Peyer's patch (tissue), 4 donors: ENCODE data around the gene KLHL29. TPM values are rescaled to one million over a fixed set of nuclear protein-coding genes. Genes with fewer than 3 reads are reported as not detected.

Experiments used
- DNase-seq, 3 donors: peaks; one replicate each; pipeline ENCODE4 v3.0.0-alpha.2; 2017 to 2019
- H3K27ac ChIP-seq, 4 donors: fragments of 200-600 bp; sonication (generic); one replicate each; pipeline ENCODE4 v1.5.1; 2016 to 2019
- H3K27me3 ChIP-seq, 2 donors: fragments of 200-600 bp; sonication (generic); one replicate each; pipeline ENCODE4 v1.5.1; 2019
- H3K36me3 ChIP-seq, 3 donors: fragments of 200-600 bp; sonication (generic); one replicate each; pipeline ENCODE4 v1.5.1; 2016 to 2019
- H3K4me1 ChIP-seq, 4 donors: fragments of 200-600 bp; sonication (generic); one replicate each; pipeline ENCODE4 v1.5.1; 2016 to 2019
- H3K4me3 ChIP-seq, 4 donors: fragments of 200-600 bp; sonication (generic); 1 replicate in 3 of 4; 2 replicates in 1 of 4; pipeline ENCODE4 v1.5.1; 2016 to 2019; ENCODE audit warnings: mild to moderate bottlenecking in 1 of 4
- H3K9me3 ChIP-seq, 4 donors: fragments of 200-600 bp; sonication (generic); one replicate each; pipeline ENCODE4 v1.5.1; 2016 to 2019; ENCODE audit warnings: mild to moderate bottlenecking in 1 of 4
- CTCF ChIP-seq, 6 experiments: fragments of 450-650 bp in 4 of 6; fragments of 200-600 bp in 2 of 6; sonication (generic) in 1 of 6; IDR thresholded peaks; one replicate each; pipeline ENCODE4 v1.5.1; 2017 to 2019; ENCODE audit warnings: antibody characterized with exemption in 6 of 6, mild to moderate bottlenecking in 3 of 6, moderate library complexity in 1 of 6
- POLR2A ChIP-seq, 2 donors: fragments of 450-650 bp; IDR thresholded peaks; one replicate each; pipeline ENCODE4 v1.5.1; 2017; ENCODE audit warnings: antibody characterized with exemption in 2 of 2, mild to moderate bottlenecking in 2 of 2, moderate library complexity in 2 of 2
- total RNA-seq, 4 donors: library from RNA; depleted of rRNA; stranded (reverse); fragments of >200 nt; gene quantifications; one replicate each; pipeline ENCODE4 v1.1.0, GENCODE V29; 2016

Gene KLHL29
- total RNA-seq, 4 donors from 2014 or later, result 1.1 to 18.2 (median 5.0) TPM

- no peak for DNase-seq
- Histone ChIP-seq H3K9me3 (no peaks in the 10 kb centered on the region), H3K4me3 (no peak overlapping the region), H3K36me3 (no peaks in the 10 kb centered on the region), H3K4me1 (no peaks in the 10 kb centered on the region), H3K27me3 (no peaks in the 10 kb centered on the region), H3K27ac (no peak overlapping the region)
- TF ChIP-seq CTCF (IDR thresholded peaks at IDR 0.05), result no peak
- TF ChIP-seq POLR2A (IDR thresholded peaks at IDR 0.05), result no peak
These were observed 61.9 kb downstream of the KLHL29 start for GRCh38 chr2:23446916-23447315.

GRCh38 chr2:23447405-23447804, 62.4 kb downstream of the KLHL29 start:
- no peak overlapping the region for H3K4me3 ChIP-seq
- no peaks in the 10 kb centered on the region for H3K27me3 ChIP-seq
- DNase-seq, result no peak
- no peak overlapping the region for H3K27ac ChIP-seq
- TF ChIP-seq CTCF (IDR thresholded peaks at IDR 0.05) (no peak), POLR2A (IDR thresholded peaks at IDR 0.05) (no peak)
- H3K36me3 ChIP-seq, result no peaks in the 10 kb centered on the region
- no peaks in the 10 kb centered on the region for H3K4me1 ChIP-seq
- H3K9me3 ChIP-seq, result no peaks in the 10 kb centered on the region

GRCh38 chr2:23448906-23449305, 63.9 kb downstream of the KLHL29 start:
- Histone ChIP-seq H3K4me3 (no peak overlapping the region), H3K27me3 (no peaks in the 10 kb centered on the region), H3K27ac (no peak overlapping the region), H3K9me3 (no peaks in the 10 kb centered on the region), H3K36me3 (no peaks in the 10 kb centered on the region), H3K4me1 (peaks cover 0 to 9% (median 2%) of the 10 kb centered on the region in 4 donors)
- DNase-seq, result no peak
- no peak for TF ChIP-seq CTCF (IDR thresholded peaks at IDR 0.05)
- no peak for TF ChIP-seq POLR2A (IDR thresholded peaks at IDR 0.05)

- Histone ChIP-seq H3K4me1 (peaks cover 0 to 9% (median 2%) of the 10 kb centered on the region in 4 donors), H3K4me3 (no peak overlapping the region), H3K27ac (no peak overlapping the region), H3K9me3 (no peaks in the 10 kb centered on the region), H3K27me3 (no peaks in the 10 kb centered on the region), H3K36me3 (no peaks in the 10 kb centered on the region)
- no peak for TF ChIP-seq CTCF (IDR thresholded peaks at IDR 0.05)
- no peak for DNase-seq
These were observed 64.4 kb downstream of the KLHL29 start for GRCh38 chr2:23449413-23449812.

GRCh38 chr2:23449831-23450331, 64.9 kb downstream of the KLHL29 start:
- H3K4me1 ChIP-seq, result peaks cover 0 to 9% (median 2%) of the 10 kb centered on the region in 4 donors

More at GRCh38 chr2:23449831-23450331, 64.9 kb downstream of the KLHL29 start:
- no peaks in the 10 kb centered on the region for H3K9me3 ChIP-seq
- no peak overlapping the region for H3K27ac ChIP-seq
- H3K36me3 ChIP-seq, result no peaks in the 10 kb centered on the region
- no peak overlapping the region for H3K4me3 ChIP-seq
- no peak for DNase-seq
- no peaks in the 10 kb centered on the region for H3K27me3 ChIP-seq
- no peak for TF ChIP-seq CTCF (IDR thresholded peaks at IDR 0.05)
- no peak for TF ChIP-seq POLR2A (IDR thresholded peaks at IDR 0.05)
